HepG2 (cell line): ENCODE results near the gene CNNM4. TPM values are rescaled to one million over a fixed set of nuclear protein-coding genes. Genes with fewer than 3 reads are reported as not detected.
A peak's percentile ranks its signal among the peaks of the same experiment; 100 is the strongest.

ENCODE experiments used
- DR1 ChIP-seq: sonication (generic); formaldehyde crosslinking; IDR thresholded peaks from 2 replicates; pipeline ENCODE4 v1.8.0; 2021; ENCODE audit warnings: mild to moderate bottlenecking, missing genetic modification reagents, inconsistent platforms
- FIP1L1 ChIP-seq: fragments of 200-400 bp; formaldehyde crosslinking; IDR thresholded peaks from 2 replicates; pipeline ENCODE4 v1.6.1; 2018; ENCODE audit warnings: low read depth, mild to moderate bottlenecking, low read length, moderate library complexity, borderline replicate concordance; ENCODE audit not compliant: insufficient read depth
- GLI4 ChIP-seq: sonication (generic); formaldehyde crosslinking; IDR thresholded peaks from 2 replicates; pipeline ENCODE4 v1.5.1; 2020; ENCODE audit warnings: missing genetic modification reagents, mild to moderate bottlenecking, moderate library complexity, borderline replicate concordance
- KMT2A ChIP-seq: sonication (generic); formaldehyde crosslinking; IDR thresholded peaks from 2 replicates; pipeline ENCODE4 v1.4.0; 2020; ENCODE audit warnings: missing genetic modification reagents
- MAF1 ChIP-seq: sonication (generic); formaldehyde crosslinking; IDR thresholded peaks from 2 replicates; pipeline ENCODE4 v1.5.0; 2020; ENCODE audit warnings: missing genetic modification reagents, borderline replicate concordance
- MYNN ChIP-seq: sonication (generic); formaldehyde crosslinking; IDR thresholded peaks from 2 replicates; pipeline ENCODE4 v1.4.0; 2020; ENCODE audit warnings: mild to moderate bottlenecking, low read depth, missing genetic modification reagents
- NFIC ChIP-seq: IDR thresholded peaks from 2 replicates; pipeline ENCODE4 v1.6.1; 2012; ENCODE audit warnings: mild to moderate bottlenecking, low read length, inconsistent platforms
- RORA ChIP-seq: sonication (generic); formaldehyde crosslinking; IDR thresholded peaks from 2 replicates; pipeline ENCODE4 v1.5.0; 2020; ENCODE audit warnings: mild to moderate bottlenecking, missing genetic modification reagents, moderate library complexity
- SIN3A ChIP-seq: IDR thresholded peaks from 2 replicates; pipeline ENCODE4 v1.6.1; 2011; ENCODE audit warnings: low read depth, mild to moderate bottlenecking, control low read depth, low read length, borderline replicate concordance
- THYN1 ChIP-seq: sonication (generic); formaldehyde crosslinking; IDR thresholded peaks from 2 replicates; pipeline ENCODE4 v1.8.1; 2023; ENCODE audit warnings: low read depth, mild to moderate bottlenecking, moderate library complexity, missing genetic modification reagents, borderline replicate concordance
- YEATS4 ChIP-seq: sonication (generic); formaldehyde crosslinking; IDR thresholded peaks from 2 replicates; pipeline ENCODE4 v1.4.0; 2020; ENCODE audit warnings: missing genetic modification reagents, borderline replicate concordance
- ZBTB7B ChIP-seq: sonication (generic); formaldehyde crosslinking; IDR thresholded peaks from 2 replicates; pipeline ENCODE4 v1.4.0; 2020; ENCODE audit warnings: missing genetic modification reagents
- ZC3H4 ChIP-seq: sonication (generic); formaldehyde crosslinking; IDR thresholded peaks from 2 replicates; pipeline ENCODE4 v1.4.0; 2020; ENCODE audit warnings: missing genetic modification reagents, borderline replicate concordance
- ZNF296 ChIP-seq: sonication (generic); formaldehyde crosslinking; conservative IDR thresholded peaks from 2 replicates; pipeline ENCODE4 v1.5.0; 2020; ENCODE audit warnings: mild to moderate bottlenecking, missing genetic modification reagents
- ZNF337 ChIP-seq: sonication (generic); formaldehyde crosslinking; IDR thresholded peaks from 2 replicates; pipeline ENCODE4 v1.5.1; 2020; ENCODE audit warnings: missing genetic modification reagents, low read depth, mild to moderate bottlenecking, borderline replicate concordance
- ZNF652 ChIP-seq: IDR thresholded peaks from 2 replicates; pipeline ENCODE4 v1.6.1; 2016; ENCODE audit warnings: low read depth, borderline replicate concordance
- ZNF883 ChIP-seq: sonication (generic); formaldehyde crosslinking; IDR thresholded peaks from 2 replicates; pipeline ENCODE4 v1.5.1; 2020; ENCODE audit warnings: mild to moderate bottlenecking, missing genetic modification reagents; ENCODE audit errors: not compliant biosample characterization
- polyA plus RNA-seq, 8 experiments: library from polyadenylated mRNA; depleted of rRNA in 3 of 8; stranded (reverse) in 7 of 8; unstranded in 1 of 8; fragments of >200 nt; fragmentation: Illumina TruSeq in 4 of 8; extraction: Trizol in 4 of 8; gene quantifications; 2 replicates each; pipeline versions ENCODE4 v1.2.1 to v1.2.3, GENCODE V29; 2011 to 2016; ENCODE audit warnings: low read depth in 4 of 8, missing spikeins in 1 of 8, mixed read lengths in 1 of 8; ENCODE audit not compliant: insufficient read depth in 1 of 8
- total RNA-seq, 5 experiments: library from RNA; depleted of rRNA; stranded (reverse); fragments of >200 nt; fragmentation: Illumina TruSeq; extraction: Trizol; gene quantifications; 2 replicates each; pipeline ENCODE4 v1.2.3, GENCODE V29; 2016; ENCODE audit warnings: low read depth in 1 of 5
- TF ChIP-seq, protein P1 (sequence below): sonication (generic); formaldehyde crosslinking; IDR thresholded peaks from 2 replicates; pipeline ENCODE4 v1.4.0; 2020; ENCODE audit warnings: missing genetic modification reagents
- TF ChIP-seq, protein P2 (sequence below): sonication (generic); formaldehyde crosslinking; IDR thresholded peaks from 2 replicates; pipeline ENCODE4 v1.5.1; 2020; ENCODE audit warnings: missing genetic modification reagents, mild to moderate bottlenecking, borderline replicate concordance
- TF ChIP-seq, protein P3 (sequence below): sonication (generic); formaldehyde crosslinking; IDR thresholded peaks from 2 replicates; pipeline ENCODE4 v1.8.1; 2022; ENCODE audit warnings: mild to moderate bottlenecking, missing genetic modification reagents
- TF ChIP-seq, protein P4 (sequence below): sonication (generic); formaldehyde crosslinking; IDR thresholded peaks from 2 replicates; pipeline ENCODE4 v1.8.0; 2022; ENCODE audit warnings: mild to moderate bottlenecking, missing genetic modification reagents; ENCODE audit not compliant: insufficient replicate concordance
- TF ChIP-seq, protein P5 (sequence below): sonication (generic); formaldehyde crosslinking; IDR thresholded peaks from 2 replicates; pipeline ENCODE4 v1.4.0; 2020; ENCODE audit warnings: mild to moderate bottlenecking, low read depth, missing genetic modification reagents
- TF ChIP-seq, protein P6 (sequence below): sonication (generic); formaldehyde crosslinking; IDR thresholded peaks from 2 replicates; pipeline ENCODE4 v1.5.0; 2020; ENCODE audit warnings: missing genetic modification reagents

CNNM4 gene
- total and polyA plus RNA-seq, 2 of the 13 experiments (the other 11 are each of a cell fraction or from before 2014, with no cell fraction given): 5.9 to 8.4 TPM

DNA sequence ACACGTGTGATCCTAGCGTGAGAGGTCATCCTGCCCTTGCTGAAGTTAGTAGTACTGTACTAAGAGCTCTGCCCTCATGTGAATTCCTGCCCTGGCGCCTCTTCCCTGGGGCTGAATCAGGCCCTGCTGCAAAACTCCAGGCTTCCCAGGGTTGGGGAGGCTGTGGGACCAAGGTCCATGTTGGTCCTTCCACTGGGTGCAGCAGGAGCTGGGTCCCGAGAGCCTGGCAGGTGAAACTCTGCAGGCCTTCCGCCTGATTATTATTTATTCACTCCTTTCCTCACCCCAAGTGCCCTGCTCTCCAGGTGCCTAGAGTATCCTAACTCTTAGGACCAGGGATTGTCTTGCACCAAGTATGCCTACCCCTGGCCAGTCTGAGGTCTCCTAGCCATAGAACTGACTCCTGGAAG lies 50.1 kb downstream of the CNNM4 start (continued):
- TF ChIP-seq YEATS4 (no peak), MYNN (CRISPR knock-in tag) (no peak), MAF1 (CRISPR knock-in tag) (no peak), ZBTB7B (CRISPR knock-in tag) (peak; percentile 31; the same call in 1 of the 2 replicates), RORA (CRISPR knock-in tag) (no peak), SIN3A (no peak), THYN1 (no peak), ZNF883 (CRISPR knock-in tag) (no peak), ZNF652 (no peak), NFIC (no peak), DR1 (0 out of 2 replicates have a peak, but pooled peaks have one; percentile 16), GLI4 (CRISPR knock-in tag) (no peak), FIP1L1 (no peak), ZNF296 (CRISPR knock-in tag) (no peak), KMT2A (CRISPR knock-in tag) (no peak), ZNF337 (no peak), ZC3H4 (CRISPR knock-in tag) (no peak)
- TF ChIP-seq, protein P1, sequence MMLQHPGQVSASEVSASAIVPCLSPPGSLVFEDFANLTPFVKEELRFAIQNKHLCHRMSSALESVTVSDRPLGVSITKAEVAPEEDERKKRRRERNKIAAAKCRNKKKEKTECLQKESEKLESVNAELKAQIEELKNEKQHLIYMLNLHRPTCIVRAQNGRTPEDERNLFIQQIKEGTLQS (CRISPR knock-in tag): no peak
- TF ChIP-seq, protein P2, sequence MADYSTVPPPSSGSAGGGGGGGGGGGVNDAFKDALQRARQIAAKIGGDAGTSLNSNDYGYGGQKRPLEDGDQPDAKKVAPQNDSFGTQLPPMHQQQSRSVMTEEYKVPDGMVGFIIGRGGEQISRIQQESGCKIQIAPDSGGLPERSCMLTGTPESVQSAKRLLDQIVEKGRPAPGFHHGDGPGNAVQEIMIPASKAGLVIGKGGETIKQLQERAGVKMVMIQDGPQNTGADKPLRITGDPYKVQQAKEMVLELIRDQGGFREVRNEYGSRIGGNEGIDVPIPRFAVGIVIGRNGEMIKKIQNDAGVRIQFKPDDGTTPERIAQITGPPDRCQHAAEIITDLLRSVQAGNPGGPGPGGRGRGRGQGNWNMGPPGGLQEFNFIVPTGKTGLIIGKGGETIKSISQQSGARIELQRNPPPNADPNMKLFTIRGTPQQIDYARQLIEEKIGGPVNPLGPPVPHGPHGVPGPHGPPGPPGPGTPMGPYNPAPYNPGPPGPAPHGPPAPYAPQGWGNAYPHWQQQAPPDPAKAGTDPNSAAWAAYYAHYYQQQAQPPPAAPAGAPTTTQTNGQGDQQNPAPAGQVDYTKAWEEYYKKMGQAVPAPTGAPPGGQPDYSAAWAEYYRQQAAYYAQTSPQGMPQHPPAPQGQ (CRISPR knock-in tag): no peak
- TF ChIP-seq, protein P3, sequence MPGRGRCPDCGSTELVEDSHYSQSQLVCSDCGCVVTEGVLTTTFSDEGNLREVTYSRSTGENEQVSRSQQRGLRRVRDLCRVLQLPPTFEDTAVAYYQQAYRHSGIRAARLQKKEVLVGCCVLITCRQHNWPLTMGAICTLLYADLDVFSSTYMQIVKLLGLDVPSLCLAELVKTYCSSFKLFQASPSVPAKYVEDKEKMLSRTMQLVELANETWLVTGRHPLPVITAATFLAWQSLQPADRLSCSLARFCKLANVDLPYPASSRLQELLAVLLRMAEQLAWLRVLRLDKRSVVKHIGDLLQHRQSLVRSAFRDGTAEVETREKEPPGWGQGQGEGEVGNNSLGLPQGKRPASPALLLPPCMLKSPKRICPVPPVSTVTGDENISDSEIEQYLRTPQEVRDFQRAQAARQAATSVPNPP (CRISPR knock-in tag): no peak
- TF ChIP-seq, protein P4, sequence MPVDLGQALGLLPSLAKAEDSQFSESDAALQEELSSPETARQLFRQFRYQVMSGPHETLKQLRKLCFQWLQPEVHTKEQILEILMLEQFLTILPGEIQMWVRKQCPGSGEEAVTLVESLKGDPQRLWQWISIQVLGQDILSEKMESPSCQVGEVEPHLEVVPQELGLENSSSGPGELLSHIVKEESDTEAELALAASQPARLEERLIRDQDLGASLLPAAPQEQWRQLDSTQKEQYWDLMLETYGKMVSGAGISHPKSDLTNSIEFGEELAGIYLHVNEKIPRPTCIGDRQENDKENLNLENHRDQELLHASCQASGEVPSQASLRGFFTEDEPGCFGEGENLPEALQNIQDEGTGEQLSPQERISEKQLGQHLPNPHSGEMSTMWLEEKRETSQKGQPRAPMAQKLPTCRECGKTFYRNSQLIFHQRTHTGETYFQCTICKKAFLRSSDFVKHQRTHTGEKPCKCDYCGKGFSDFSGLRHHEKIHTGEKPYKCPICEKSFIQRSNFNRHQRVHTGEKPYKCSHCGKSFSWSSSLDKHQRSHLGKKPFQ (CRISPR knock-in tag): no peak
- TF ChIP-seq, protein P5, sequence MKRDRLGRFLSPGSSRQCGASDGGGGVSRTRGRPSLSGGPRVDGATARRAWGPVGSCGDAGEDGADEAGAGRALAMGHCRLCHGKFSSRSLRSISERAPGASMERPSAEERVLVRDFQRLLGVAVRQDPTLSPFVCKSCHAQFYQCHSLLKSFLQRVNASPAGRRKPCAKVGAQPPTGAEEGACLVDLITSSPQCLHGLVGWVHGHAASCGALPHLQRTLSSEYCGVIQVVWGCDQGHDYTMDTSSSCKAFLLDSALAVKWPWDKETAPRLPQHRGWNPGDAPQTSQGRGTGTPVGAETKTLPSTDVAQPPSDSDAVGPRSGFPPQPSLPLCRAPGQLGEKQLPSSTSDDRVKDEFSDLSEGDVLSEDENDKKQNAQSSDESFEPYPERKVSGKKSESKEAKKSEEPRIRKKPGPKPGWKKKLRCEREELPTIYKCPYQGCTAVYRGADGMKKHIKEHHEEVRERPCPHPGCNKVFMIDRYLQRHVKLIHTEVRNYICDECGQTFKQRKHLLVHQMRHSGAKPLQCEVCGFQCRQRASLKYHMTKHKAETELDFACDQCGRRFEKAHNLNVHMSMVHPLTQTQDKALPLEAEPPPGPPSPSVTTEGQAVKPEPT (CRISPR knock-in tag): 0 out of 2 replicates have a peak, but pooled peaks have one; percentile 55
- TF ChIP-seq, protein P6, sequence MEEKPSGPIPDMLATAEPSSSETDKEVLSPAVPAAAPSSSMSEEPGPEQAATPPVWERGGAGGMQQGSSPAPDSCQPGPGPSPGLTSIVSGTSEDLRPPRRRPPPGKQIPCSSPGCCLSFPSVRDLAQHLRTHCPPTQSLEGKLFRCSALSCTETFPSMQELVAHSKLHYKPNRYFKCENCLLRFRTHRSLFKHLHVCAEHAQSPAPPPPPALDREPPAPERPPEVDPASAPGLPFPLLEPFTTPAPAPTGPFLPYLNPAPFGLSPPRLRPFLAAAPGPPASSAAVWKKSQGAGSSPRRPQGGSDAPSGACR (CRISPR knock-in tag): no peak
